ACHN (cell line): ENCODE data around the gene PTPA.
"Not testable (repeated sequence)": the region's sequence is repeated elsewhere in the genome, so short reads cannot be mapped to it uniquely, and the experiment has no call there.

Source experiments
- DNase-seq: peaks from one replicate; pipeline ENCODE4 v3.0.0-alpha.2; 2015
- in situ Hi-C: cut with HindIII; loops from 2 replicates; pipeline ENCODE4 v1.10.0; 2017; ENCODE audit warnings: low sequenced_read_pairs, low pct_ligation_motif_present, low pct_unique_long_range_greater_than_20kb

PTPA gene

DNA sequence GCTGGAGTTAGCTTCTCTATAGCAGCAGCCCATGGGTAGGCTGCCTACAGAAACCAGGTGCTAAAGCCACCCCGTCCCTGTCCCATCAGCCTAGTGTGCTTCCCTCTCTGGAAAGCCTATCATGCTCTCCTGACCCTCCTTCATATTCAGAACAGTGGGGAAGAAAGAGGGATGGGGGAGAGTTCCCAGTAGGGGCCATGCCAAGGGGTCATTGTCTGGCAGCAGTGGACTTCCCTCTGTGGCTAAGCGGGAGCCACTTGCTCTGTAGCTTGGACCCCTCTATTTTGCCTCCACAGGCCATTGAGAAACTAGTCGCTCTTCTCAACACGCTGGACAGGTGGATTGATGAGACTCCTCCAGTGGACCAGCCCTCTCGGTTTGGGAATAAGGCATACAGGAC, 17.5 kb downstream of the PTPA start:
- in situ Hi-C loops, result no loop called here
- no peak for DNase-seq

DNA sequence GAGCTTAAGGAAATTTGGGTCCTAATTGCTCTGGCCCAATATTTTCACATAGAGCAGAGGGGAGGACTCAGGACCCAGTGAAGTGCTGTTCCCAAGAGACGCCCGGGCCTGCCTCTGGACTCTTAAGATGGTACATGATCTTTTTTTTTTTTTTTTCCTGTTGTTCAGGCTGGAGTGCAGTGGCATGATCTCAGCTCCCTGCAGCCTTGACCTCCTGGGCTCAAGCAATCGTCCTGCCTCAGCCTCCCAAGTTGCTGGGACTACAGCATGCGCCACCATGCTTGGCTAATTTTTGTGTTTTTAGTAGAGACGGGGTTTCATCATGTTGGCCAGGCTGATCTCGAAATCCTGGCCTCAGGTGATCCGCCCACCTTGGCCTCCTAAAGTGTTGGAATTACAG, 19.1 kb downstream of the PTPA start:
- DNase-seq, in situ Hi-C loops: not testable (repeated sequence)

DNA sequence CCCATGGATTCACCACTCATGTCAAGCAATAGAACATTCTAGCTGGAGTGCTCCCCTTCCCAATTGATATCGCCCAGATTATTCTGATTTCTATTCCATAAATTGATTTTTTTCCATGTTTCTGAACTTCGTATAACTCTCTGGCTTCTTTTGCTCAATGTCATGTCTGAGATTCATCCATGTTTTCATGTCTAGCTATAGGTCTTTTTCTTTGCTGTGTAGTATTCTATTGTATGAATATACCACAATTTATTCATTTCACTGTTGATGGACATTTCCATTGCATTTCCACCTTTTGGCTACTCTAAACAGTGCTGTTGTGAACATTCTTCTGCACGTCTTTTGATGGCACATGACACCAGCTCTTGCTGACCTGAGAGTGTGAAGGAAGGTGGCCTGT, 19.6 kb downstream of the PTPA start:
- in situ Hi-C loops, result no loop called here
- DNase-seq, result no peak

DNA sequence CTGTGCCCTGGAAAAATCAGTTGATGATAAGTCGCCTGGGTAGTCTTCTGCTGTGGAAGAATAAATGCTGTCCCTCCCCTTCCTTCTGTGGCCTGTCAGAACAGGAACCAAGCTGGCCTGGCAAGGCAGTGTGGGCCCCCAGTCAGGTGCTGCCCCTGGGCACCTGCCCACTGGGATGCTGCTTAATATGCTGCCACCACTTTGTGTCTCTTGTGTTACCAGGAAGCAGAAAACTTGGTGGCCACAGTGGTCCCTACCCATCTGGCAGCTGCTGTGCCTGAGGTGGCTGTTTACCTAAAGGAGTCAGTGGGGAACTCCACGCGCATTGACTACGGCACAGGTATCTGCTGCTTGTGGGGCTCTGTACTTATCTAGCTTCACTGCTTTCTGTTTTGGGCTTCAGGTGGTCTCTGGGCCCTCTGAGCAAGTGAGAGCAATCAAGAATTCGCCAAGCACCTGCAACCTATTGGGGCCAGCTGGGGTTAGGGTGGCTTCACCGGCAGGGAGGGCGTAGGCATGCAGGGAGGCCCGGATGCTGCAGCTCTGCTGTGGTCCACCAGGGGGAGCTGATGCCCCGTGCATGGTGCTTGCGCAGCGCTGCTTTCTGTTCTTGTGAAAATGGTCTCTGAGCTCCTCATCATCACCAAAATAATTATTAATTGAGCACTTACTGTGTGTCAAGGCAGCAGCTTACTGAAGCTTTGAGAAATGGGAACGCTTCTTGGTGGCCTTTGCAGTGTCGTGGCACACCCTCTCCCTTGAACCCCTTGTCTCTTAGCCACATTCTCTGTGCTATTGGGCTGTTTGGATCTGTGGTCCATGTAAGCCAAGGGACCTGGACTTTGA, 20.3 kb downstream of the PTPA start:
- in situ Hi-C loops, result no loop called here
- peak; percentile 65 for DNase-seq

DNA sequence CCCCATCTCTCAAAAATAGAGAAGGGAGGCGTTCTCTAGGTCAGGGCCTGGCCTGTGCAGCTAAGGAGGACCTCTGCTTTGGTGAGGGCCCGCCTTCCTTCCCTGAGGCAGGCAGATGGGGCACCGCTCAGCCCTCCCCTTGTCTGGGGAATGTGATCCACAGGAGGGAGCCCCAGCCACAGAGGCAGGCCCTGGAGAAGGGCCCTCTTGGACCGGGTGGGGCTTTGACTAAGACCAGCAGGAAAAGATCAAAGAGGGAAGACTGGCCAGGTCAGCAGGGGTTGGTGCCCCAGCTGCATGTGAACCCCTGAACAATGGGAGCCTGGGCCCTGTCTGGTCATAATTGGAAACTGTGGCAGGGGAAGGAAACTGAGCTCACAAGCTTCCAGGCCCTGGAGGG, 21.9 kb downstream of the PTPA start:
- in situ Hi-C loops, result no loop called here
- DNase-seq, result no peak

DNA sequence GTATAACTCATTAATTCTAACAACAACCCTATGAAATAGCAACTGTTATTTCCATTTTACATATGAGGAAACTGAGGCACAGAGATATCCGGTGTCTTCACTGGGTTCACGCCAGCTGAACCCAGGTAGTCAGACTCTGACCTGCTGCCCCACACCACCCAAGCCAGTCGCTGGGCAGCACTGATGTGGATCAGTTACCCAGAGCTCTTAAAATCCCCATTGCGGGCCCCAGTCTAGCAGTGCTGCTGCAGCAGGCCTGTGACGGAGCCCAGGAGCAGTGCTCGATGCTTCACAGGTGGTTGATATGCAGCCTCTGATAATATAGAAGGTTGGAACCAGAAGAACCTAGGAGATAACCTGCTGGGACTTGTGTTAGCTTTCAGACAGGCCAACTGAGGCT, 24.3 kb downstream of the PTPA start:
- in situ Hi-C loops, result no loop called here
- no peak for DNase-seq

DNA sequence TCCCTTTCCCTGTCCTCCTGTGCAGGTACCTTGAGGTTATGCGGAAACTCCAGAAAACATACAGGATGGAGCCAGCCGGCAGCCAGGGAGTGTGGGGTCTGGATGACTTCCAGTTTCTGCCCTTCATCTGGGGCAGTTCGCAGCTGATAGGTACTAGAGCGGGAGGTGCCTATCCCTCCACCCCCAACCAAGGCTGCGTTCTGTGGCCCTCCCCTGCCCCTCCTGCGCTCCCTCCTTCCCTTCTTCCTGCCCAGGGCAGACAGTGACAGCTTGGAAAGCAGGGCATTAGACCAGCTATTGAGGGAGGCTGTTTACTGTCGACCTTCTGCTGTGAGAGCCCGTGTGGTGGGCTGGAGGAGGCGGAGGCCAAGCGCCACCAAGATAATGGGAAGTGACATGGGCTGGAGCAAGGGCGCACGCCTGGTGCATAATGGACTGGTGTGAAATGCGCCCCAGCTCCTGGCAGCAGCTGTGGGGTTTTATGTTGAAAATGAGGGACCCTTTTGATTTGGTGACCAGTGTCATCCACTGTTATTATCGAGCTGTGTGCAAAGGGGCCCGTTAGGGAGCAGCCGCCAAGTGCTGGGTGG, 25.3 kb downstream of the PTPA start:
- in situ Hi-C loops, result no loop called here
- no peak for DNase-seq

DNA sequence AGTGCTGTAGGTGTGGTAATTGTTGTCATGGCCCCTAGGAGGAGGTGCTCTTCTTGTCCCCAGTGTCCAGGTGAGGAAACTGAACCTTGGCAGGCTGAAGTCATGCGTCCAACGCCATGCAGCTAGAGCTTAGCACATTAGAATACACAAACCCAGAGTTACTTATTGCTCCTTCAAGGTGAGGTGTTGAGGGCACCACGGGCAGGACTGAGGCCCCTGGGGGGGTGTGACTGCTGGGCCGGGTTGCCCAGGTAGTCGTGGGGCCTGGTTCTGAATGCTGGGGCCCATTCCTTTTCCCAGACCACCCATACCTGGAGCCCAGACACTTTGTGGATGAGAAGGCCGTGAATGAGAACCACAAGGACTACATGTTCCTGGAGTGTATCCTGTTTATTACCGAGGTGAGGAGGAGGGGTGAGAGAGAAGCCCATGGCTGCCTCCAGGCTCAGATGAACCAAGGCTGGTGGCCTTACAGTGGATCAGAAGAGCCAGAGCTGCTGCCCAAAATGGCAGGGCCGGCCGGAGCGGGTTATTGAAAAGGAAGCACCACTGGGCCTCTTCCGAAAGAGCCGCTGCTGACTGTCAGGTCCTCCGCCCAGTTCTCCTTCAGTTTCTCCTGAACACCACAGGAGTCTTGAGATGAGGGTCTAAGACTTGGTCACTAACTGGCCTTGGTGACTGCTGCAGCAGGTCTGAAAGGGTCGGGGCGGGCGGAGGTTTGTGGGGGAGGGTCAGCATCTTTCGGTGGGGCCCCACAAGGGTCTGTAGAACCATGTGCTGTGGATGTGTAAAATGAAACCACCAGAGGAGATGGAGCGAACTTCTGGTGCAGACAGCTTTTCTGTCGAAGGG, 26.3 kb downstream of the PTPA start:
- in situ Hi-C loops, result no loop called here

DNA sequence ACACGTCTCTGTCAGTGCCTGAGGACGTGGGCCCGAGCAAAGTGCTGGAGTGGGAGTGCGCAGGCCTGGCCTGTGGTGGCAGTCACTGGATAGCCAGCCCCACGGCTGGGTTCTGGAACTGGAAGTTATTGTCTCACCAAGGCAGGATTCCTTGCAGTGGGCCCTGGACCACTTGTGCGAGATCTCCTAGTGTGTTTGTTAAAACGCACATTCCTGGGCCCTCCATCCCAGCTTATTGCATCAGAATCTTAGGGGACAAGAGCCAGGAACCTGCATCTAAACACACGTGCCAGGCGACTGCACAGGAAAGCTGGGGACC, 26.9 kb downstream of the PTPA start:
- in situ Hi-C loops, result no loop called here

More for the DNA sequence above, 26.3 kb downstream of the PTPA start:
- DNase-seq, result no peak

DNA sequence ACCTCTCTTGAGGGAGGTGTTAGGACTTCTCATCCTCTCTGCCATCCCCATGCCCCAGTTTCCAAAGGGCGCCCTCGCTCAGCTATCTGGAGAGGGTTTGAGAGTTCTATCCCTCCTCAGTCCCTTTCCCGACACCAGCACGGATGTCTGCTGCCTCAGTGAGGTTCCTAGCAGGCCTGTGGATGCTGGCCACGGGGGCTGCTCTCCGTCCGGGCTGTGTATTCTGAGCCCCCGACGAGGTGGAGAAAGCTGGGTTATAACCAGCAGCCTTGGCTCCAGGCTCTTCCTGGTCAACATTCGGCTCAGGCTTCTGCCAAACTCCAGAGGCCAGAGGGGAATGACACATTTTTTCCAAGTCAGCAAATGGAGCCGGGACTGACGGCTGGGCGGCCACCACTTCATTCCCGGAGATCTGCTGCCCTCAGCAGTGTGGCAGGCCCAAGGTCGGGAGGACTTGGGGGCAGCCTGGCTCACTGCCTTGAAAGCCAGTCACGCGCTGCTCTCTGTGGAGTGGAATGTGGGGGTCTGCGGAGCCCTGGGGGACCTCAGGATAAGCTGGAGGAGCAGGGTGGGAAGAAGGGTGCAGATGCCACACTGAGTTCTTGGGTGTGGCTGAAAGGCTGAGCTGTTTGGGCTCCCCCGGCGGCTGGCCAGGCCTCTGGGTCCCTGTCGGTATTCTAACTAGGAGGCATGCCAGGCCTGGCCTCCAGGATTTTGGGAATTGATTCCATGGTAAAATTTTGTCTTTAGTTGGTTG, 27.4 kb downstream of the PTPA start:
- in situ Hi-C loops, result no loop called here

More for the DNA sequence above, 26.9 kb downstream of the PTPA start:
- DNase-seq, result no peak

DNA sequence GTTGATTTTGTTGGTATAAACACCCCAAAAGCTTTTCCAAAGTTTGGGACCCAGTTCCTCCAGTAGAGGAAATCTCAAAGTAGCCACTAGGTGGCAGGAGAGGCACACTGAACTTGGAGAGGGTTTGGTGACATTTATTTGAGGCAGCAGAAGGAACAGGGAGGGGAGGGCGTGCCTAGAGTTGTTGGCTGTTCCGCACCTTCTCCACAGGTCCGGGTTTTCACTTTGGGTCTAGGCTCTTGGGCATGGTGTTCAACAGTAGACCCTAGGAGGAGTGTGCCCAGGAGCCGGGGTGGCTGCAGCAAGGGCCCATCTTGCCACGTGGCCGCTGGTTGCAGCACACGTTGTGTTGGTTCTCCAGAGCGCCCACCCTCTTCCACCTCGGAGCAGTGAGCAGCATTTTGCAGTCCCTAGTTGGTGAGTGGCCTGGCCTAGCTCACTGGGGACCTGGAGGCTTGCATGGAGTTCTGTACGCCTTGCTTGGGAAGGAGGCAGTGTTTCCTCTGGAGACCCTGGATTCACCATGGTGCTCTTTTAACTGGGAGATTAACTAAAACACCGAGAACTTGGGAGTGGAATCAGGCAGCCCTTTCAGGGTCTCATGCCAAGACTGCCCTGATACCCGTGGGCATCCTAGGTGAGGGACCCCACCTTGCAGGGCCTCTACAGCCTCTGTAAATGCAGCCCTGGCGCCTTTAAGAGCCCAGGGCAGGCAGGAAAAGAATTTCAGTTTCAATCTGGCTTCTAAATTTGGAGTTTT, 28.2 kb downstream of the PTPA start:
- in situ Hi-C loops, result no loop called here
- DNase-seq, result peak; percentile 79

More for the DNA sequence above, 27.4 kb downstream of the PTPA start:
- DNase-seq, result no peak

DNA sequence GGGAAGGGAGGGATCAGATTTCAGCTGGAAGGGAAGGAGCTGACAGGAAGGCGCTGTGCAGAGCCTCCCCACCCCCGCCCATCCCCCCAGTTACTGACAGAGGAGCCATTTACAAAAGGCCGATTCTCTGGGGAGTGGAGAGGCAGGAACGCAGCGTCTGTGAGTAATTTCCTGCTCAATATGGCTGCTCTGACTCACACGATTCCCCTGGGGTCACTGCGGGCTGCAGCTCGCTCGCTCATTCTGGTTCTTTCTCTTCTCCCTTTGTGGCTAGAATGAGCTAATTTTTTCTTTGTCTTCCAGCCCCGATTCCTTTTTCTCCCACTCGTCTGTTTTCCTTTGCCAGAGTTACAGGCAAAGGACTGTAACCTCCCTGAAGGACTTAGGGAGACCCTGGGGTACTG, 28.8 kb downstream of the PTPA start:
- in situ Hi-C loops, result no loop called here

DNA sequence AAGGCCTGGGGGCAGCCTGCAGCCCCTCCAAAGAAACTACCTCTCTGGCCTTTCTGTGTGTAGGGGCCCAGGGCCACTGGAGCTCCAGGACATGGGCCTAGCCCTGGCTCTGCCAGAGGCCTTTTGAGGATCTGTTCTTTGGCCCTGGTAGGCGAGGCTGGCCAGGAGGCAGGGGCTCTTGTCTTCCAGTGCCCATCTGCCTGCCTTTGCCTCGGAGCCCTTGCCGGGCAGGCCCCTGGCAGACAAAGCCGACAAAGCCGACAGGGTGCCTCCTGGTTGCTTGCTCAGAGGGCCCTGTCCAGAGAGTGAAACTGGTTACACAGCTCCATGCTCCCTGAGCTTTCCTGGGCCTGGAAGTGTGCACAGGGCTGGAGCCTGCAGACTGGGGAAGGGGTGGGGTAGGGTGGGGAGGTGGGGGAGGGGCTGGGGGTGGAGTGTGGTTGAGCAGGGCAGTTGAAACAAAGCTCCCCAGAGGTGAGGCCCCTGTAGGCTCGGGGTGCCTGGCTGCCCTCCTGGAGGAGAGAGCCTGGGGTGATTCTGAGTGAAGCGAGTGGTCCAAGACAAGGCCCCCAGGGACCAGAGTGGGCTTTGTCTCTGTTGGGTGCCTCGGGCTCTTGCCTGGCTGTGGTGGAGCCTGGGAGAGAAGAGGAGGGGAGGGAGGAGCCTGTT, 29.3 kb downstream of the PTPA start:
- peak; percentile 39 for DNase-seq
- in situ Hi-C loops, result no loop called here

More for the DNA sequence above, 28.8 kb downstream of the PTPA start:
- DNase-seq, result peak; percentile 97

DNA sequence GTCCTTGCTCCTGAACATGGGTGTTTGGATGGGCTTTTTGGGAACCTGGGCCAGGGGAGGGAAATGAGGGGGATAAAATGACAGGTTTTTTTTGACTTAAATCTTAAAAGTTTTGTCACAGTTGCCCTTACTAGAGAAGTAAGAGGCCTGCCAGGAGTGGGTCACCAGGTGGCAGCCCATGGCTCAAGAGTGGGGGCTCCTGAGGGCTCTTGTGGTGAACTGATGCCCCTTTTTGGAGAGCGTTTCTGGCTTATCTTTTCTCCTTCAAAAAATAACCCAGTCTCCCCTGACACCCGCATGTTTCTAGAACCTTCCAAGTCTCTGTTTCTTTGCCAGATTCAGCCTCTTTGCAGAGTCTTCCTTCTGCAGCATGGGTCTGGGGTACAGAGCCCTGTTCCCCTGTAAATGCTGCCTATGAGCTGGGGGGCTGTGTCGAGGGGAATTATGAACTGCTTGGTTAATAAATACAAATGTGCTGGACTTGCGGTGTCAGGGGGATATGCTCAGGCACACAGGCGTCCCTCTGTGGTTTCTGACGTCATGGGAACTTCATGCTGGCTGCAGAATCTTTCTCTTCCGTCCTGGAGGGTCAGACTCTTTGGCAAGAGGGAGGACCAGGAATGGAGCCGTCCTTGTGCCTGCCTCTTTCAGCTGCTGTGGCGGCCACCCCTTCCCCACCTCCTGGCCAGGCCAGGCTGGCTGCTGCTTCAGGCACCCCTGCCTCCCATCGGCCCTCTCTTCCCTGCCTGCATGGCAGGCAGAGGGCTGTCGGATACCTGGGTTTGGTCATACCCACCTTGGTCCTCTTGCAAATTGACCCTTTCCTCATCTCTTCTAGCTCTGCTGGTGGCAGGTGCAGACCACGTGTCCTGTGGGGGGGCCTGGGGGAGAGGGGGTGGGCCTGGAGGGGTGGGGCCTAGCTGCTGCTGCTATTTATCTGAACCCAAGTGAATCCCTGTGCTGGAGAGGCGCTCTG, 30.1 kb downstream of the PTPA start:
- peak; percentile 83 for DNase-seq
- in situ Hi-C loops, result no loop called here

DNA sequence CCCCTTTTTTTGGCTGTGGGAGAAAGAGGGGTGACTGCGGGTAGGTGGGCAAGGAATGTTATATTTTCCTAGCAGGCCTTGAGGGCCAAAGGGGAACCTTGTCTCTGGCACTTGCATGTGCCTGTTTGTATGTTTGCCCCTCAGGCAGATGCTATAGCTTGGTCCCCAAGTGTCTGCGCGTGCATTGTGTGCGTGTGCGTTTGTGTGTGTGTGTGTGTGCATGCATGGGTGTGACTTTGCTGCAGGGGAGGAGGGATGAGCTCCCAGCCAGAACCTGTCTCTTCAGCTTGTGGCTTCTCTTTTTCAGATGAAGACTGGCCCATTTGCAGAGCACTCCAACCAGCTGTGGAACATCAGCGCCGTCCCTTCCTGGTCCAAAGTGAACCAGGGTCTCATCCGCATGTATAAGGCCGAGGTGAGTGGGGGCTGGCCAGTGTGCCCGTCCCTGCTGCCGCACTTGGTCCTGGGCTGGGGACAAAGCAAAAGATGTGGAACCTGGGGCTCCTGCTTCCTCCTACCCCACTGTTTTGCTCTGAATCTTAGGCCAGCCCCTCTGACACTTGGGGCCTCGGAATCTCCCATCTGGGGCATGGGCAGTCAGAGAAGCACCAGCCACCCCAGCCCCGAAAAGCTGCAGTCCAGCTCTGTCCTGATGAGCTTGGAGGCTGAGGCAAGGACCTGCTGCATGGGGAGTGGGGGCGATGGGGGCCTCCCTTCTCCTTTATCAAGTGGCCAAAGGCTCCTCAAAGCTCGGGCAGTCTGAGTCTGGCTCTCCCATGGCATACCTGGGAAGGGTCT, 31.1 kb downstream of the PTPA start:
- no peak for DNase-seq
- in situ Hi-C loops, result no loop called here
